SH-SY5Y (cell line): ENCODE results near the gene PHEX.

ENCODE experiments used
- GATA2 ChIP-seq: IDR thresholded peaks from 2 replicates; pipeline ENCODE4 v1.6.1; 2011; ENCODE audit warnings: mild to moderate bottlenecking, low read depth, low read length
- GATA3 ChIP-seq: IDR thresholded peaks from 2 replicates; pipeline ENCODE4 v1.6.1; 2011; ENCODE audit warnings: low read depth, mild to moderate bottlenecking, low read length, moderate library complexity

PHEX gene

DNA sequence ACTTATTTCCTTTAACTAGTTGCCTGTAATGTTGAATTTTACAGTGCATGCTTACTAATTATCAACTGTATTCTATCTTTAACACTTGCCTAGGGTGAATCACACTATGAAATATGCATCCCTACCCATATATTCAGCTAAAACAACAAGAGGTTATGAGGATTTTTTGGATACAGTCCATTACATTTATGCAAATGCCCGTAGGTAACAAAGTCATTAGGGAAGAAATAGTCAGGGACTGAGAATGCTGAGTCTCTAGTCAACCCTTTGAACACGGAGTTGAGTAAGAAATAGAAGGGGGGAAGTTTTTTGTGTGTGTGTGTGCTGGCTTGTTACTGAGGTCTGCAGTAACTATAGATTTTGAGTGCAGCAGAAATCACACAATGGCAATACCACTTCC is 214.5 kb downstream of the PHEX start:
- TF ChIP-seq GATA2, result no peak
- TF ChIP-seq GATA3, result no peak

DNA sequence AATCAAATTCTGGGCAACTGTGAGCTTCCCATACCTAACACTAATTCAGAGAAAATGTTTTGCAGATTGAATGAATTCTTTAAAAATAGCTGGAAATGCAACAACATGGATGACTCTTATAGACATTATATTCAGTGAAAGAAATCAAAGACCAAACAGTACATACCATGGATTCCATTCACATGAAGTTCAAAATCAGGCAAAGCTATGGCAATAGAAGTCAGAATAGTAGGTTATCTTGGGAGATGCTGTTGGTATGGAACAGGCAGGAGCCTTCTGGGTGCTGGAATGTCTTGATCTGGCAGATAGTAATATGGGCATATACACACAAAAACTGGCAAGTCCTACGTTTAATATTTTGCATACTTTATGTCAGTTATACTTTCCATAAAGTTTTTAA is 215.0 kb downstream of the PHEX start:
- TF ChIP-seq GATA2, result no peak
- TF ChIP-seq GATA3, result no peak

DNA sequence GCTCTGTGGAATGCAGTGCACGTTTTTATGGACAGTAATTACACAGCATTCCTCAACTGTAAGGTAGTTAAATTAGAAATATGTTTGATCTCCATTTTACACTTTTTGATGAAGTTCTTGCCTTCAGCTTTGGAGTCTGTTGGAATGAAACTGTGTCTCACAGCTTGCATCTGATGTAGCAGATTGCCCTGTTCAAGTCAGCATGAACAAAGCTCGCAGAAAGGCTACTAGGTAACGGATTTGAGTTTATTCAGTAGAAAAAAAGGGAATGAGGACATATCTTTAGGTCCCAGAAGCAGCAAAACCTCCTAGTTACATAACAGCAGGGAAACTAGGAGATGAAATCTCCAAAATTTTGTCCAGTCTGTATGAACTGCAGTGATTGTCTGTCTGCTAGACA is 216.3 kb downstream of the PHEX start:
- TF ChIP-seq GATA2 (no peak), GATA3 (no peak)

DNA sequence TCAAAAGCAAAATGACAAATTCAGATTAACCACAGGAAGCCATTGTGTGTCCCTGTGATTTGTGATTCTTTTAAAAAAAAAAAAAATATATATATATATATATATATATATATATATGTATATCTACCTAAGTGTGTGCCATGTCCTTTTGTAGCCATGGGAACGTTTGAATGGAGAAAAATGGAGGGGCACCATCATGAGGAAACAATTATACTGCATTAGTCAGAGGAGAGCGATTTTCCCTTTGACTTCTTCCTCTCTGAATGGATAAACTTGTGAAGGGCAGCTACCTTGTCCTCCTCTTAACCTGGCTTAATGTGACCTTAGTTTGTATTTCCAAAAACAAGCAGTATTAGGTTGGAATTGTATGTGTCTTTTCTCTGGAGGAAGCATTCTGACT is 217.2 kb downstream of the PHEX start:
- TF ChIP-seq GATA3 (no peak), GATA2 (no peak)

DNA sequence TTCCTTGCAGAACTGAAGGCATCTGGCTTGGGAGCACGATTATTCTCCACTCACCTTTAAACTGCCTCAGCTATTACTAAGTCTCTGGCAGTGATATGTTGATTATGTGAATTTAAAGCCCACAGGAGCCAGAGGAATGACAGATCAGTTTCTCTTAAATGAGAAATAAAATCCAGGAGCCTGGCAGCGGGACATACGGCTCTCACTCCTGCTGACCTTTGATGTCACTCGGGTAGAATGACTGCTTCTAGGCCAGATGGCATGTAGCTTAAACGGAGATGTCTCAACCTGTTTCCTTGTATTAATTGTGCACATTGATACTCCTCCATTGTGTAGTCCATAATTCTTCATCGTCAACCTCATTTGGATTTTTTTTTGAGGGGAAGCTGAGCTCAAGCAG is 236.6 kb downstream of the PHEX start:
- TF ChIP-seq GATA2 (no peak), GATA3 (no peak)

DNA sequence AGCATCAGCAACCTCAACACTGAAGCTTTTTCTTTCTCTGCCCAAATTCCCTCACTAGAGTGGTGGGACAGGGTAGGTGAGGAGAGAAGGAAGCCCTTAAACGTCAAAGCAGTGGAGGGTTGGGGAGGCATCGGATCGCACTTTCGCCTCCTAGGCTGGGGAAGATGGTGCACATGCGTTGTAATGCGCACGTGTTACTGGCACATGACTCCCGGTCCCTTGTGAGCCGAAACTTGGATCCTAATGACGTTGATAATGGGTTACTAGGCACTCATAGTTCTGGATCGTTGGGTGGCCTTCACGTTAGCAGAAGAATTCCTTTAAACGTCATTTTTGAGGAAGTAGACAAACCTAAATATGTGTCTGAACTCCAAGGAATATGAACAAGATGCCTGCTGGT is 240.5 kb downstream of the PHEX start, which contains the start of gene CBLL2:
Gene CBLL2 (plus strand): TSS at position 301 of the 400 bp plus-strand sequence. CDS start 79 bp downstream, at position 380.
- no peak for TF ChIP-seq GATA3
- no peak for TF ChIP-seq GATA2

DNA sequence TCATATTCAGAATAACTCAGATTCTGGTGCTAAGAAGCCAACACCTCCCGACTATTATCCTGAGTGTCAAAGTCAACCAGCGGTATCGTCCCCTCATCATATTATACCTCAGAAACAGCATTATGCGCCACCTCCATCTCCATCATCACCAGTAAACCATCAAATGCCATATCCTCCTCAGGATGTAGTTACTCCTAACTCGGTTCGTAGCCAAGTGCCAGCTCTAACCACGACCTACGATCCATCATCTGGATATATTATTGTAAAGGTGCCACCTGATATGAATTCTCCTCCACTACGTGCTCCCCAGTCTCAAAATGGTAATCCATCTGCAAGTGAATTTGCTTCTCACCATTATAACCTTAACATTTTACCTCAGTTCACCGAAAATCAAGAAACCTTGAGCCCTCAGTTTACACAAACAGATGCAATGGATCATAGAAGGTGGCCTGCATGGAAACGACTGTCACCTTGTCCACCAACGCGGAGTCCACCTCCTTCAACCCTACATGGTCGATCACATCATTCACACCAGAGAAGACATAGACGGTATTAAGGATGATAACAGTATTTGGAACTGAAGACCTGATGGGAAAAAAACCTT is 241.7 kb downstream of the PHEX start:
- TF ChIP-seq GATA3 (no peak), GATA2 (no peak)

DNA sequence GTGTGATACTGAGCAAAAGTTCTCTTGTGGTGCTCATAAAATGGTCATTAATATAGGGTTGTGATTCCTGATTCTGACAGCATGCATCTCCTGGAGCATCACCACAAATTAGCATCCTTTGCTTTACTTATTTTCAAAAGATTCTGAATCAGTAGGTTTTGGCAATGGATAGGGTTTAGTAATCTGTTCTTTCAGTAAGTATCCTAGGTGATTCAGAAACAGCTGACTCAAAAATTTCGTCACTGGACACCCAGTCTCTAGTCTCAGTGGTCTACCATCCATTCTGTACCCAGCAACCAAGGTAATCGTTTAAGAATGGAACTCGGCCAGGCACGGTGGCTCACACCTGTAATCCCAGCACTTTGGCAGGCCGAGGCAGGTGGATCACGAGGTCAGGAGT is 244.7 kb downstream of the PHEX start:
- TF ChIP-seq GATA3 (no peak), GATA2 (no peak)

DNA sequence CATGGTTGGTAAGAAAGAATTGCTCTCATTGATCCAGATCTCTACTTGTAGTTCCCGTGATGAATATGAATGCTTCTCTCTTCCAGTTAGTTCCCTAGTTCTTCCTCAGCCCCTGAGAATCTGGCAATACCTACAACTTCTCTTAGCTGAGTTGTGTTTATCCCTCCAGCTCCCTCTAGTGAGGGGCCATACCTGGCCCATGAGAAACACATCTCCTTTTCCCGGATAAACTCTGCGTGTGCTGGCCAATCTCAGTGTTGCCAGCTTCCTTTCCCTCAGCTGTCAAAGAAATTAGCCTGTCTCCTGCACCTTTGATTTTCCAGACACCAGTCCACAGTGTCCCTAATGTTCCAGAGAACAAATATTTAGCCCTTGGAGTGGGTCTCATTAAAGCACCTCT is 246.2 kb downstream of the PHEX start:
- TF ChIP-seq GATA2 (no peak), GATA3 (no peak)

DNA sequence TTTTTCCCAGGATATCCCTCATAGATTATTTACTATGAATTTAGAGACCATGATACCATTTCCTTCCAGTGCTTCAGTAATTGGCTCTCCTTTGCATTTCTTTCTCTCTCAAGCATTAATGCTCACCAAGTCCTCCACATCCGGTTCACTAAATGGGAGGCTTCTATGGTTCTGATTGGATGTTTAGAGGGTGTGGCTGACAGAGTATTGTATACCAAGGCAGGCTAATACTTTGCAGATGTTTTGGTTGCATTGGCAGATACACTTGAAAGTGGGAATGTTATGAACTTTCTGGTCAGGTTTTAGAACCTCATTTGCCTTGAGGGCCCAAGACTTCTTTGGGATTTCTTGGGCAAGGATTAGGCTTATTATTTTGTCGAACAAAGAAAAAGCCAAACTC is 264.7 kb downstream of the PHEX start:
- TF ChIP-seq GATA3, result no peak
- TF ChIP-seq GATA2, result no peak

DNA sequence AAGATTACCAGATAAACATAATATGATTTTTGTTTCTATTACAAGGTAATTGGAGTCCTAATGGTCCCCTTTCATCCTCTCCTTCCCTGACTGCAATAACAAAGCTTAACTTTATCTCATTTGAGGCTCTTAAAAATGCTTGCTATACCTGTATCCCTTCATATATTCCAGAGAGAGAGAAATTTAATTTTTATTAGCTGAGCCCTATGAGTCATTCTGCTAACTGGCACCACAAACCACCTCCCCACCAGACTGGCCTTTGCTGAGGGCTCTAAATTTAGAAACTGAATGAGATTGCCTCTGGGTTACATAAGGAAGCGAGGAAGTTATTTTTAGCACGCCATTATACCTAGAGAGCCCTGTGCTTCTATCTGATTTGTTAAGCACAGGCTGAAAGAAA is 268.0 kb downstream of the PHEX start:
- TF ChIP-seq GATA2 (no peak), GATA3 (no peak)
